SK-N-SH (cell line): ENCODE results near the gene ZNF732. TPM values are rescaled to one million over a fixed set of nuclear protein-coding genes. Genes with fewer than 3 reads are reported as not detected.

Source experiments
- CTCF ChIA-PET: fragments of 300-600, 350-600 bp; formaldehyde crosslinking; extraction: SDS; loops from one replicate; lab custom pipeline; 2021; lab: Yijun Ruan, JAX
- POLR2A ChIA-PET: fragments of 350-600 bp; sonication (Branson Sonifier 250); formaldehyde crosslinking; extraction: SDS; loops from one replicate; lab custom pipeline; 2020; ENCODE audit warnings: antibody characterized with exemption, inconsistent platforms; lab: Yijun Ruan, JAX
- DNase-seq: peaks from one replicate; pipeline ENCODE4 v3.0.0; 2012
- H2AFZ ChIP-seq: fragments of 200-600 bp; sonication (generic); 2 replicates; pipeline ENCODE4 v1.8.1; 2016; ENCODE audit warnings: antibody characterized with exemption, mild to moderate bottlenecking, low read depth
- H3F3A ChIP-seq: fragments of 200-600 bp; sonication (generic); replicated peaks from 2 replicates; pipeline ENCODE3; 2016; ENCODE audit warnings: antibody characterized with exemption, mild to moderate bottlenecking; ENCODE audit not compliant: insufficient read depth
- H3K27ac ChIP-seq, 2 experiments: fragments of 200-500 bp in 1 of 2; fragments of 200-600 bp in 1 of 2; sonication (Bioruptor generic) in 1 of 2; sonication (generic), shearing (Covaris generic) in 1 of 2; 2 replicates each; pipeline versions ENCODE4 v1.5.1 to v1.6.1; 2014 to 2016; ENCODE audit warnings: low read depth in 2 of 2, inconsistent platforms in 1 of 2, low read length in 1 of 2, mild to moderate bottlenecking in 1 of 2, mixed read lengths in 1 of 2
- H3K27me3 ChIP-seq: fragments of 200-600 bp; sonication (generic), shearing (Covaris generic); 2 replicates; pipeline ENCODE4 v1.6.1; 2016; ENCODE audit warnings: mixed run types; ENCODE audit not compliant: insufficient read depth
- H3K36me3 ChIP-seq, 2 experiments: fragments of 200-500 bp in 1 of 2; fragments of 200-600 bp in 1 of 2; sonication (Bioruptor generic) in 1 of 2; sonication (generic) in 1 of 2; replicated peaks in 1 of 2; 2 replicates each; pipeline versions ENCODE3 to v1.5.1; 2014 to 2016; ENCODE audit warnings: low read length in 1 of 2, mild to moderate bottlenecking in 1 of 2; ENCODE audit not compliant: insufficient read depth in 2 of 2, control insufficient read depth in 1 of 2
- H3K4me1 ChIP-seq, 2 experiments: fragments of 200-500 bp in 1 of 2; fragments of 200-600 bp in 1 of 2; sonication (Bioruptor generic) in 1 of 2; sonication (generic), shearing (Covaris generic) in 1 of 2; 2 replicates each; pipeline versions ENCODE4 v1.5.1 to v1.6.1; 2014 to 2016; ENCODE audit warnings: low read depth in 1 of 2, low read length in 1 of 2, mixed run types in 1 of 2; ENCODE audit not compliant: insufficient read depth in 2 of 2, control insufficient read depth in 1 of 2
- H3K4me2 ChIP-seq: fragments of 200-600 bp; sonication (generic), shearing (Covaris generic); 2 replicates; pipeline ENCODE4 v1.6.1; 2017; ENCODE audit warnings: mixed run types
- H3K4me3 ChIP-seq, 2 experiments: fragments of 200-500 bp in 1 of 2; fragments of 200-600 bp in 1 of 2; sonication (Bioruptor generic) in 1 of 2; sonication (generic), shearing (Covaris generic) in 1 of 2; 2 replicates each; pipeline versions ENCODE4 v1.5.1 to v1.8.1; 2014 to 2016; ENCODE audit warnings: low read depth in 2 of 2, inconsistent platforms in 1 of 2, low read length in 1 of 2, mild to moderate bottlenecking in 1 of 2, mixed read lengths in 1 of 2, moderate library complexity in 1 of 2
- H3K79me2 ChIP-seq: fragments of 200-600 bp; sonication (generic); 2 replicates; pipeline ENCODE4 v1.8.1; 2017; ENCODE audit warnings: mild to moderate bottlenecking; ENCODE audit not compliant: insufficient read depth
- H3K9ac ChIP-seq: fragments of 200-600 bp; sonication (generic); 2 replicates; pipeline ENCODE4 v1.6.1; 2017; ENCODE audit warnings: mixed run types
- H3K9me2 ChIP-seq: fragments of 200-600 bp; sonication (generic); 2 replicates; pipeline ENCODE4 v1.6.1; 2017; ENCODE audit warnings: mixed run types
- H3K9me3 ChIP-seq: fragments of 200-600 bp; sonication (generic); 2 replicates; pipeline ENCODE4 v1.6.1; 2017; ENCODE audit warnings: mixed run types, mild to moderate bottlenecking, moderate library complexity
- H4K20me1 ChIP-seq: fragments of 200-600 bp; sonication (generic); 2 replicates; pipeline ENCODE4 v1.6.1; 2017; ENCODE audit warnings: mild to moderate bottlenecking, mixed run types; ENCODE audit not compliant: insufficient read depth
- CHD2 ChIP-seq: fragments of 150-350 bp; IDR thresholded peaks from 2 replicates; pipeline ENCODE4 v1.6.1; 2018; ENCODE audit warnings: low read length; ENCODE audit not compliant: partially characterized antibody
- ELF1 ChIP-seq: IDR thresholded peaks from 2 replicates; pipeline ENCODE4 v1.4.0; 2012
- GATA2 ChIP-seq: sonication (generic); formaldehyde crosslinking; IDR thresholded peaks from 2 replicates; pipeline ENCODE4 v1.5.0; 2020; ENCODE audit warnings: mild to moderate bottlenecking, missing genetic modification reagents
- IRF3 ChIP-seq: fragments of 150-350 bp; IDR thresholded peaks from 2 replicates; pipeline ENCODE4 v1.6.1; 2016; ENCODE audit warnings: mild to moderate bottlenecking, low read depth, low read length
- NFIC ChIP-seq: IDR thresholded peaks from 2 replicates; pipeline ENCODE4 v1.4.0; 2012; ENCODE audit warnings: borderline replicate concordance
- POLR2AphosphoS5 ChIP-seq: IDR thresholded peaks from 2 replicates; pipeline ENCODE4 v1.6.1; 2012; ENCODE audit warnings: low read depth, low read length
- RAD21 ChIP-seq: IDR thresholded peaks from 2 replicates; pipeline ENCODE4 v1.6.1; 2012; ENCODE audit warnings: mild to moderate bottlenecking, low read length
- REST ChIP-seq: IDR thresholded peaks from 2 replicates; pipeline ENCODE4 v1.6.1; 2012; ENCODE audit warnings: mild to moderate bottlenecking, low read depth, low read length, moderate library complexity
- RFX5 ChIP-seq: IDR thresholded peaks from 2 replicates; pipeline ENCODE4 v1.6.1; 2012; ENCODE audit warnings: mild to moderate bottlenecking, improper control_type of control experiment, low read length
- RXRA ChIP-seq: IDR thresholded peaks from 2 replicates; pipeline ENCODE4 v1.4.0; 2012; ENCODE audit warnings: low read depth, mild to moderate bottlenecking, borderline replicate concordance
- SIN3A ChIP-seq: IDR thresholded peaks from 2 replicates; pipeline ENCODE4 v1.6.1; 2012; ENCODE audit warnings: low read depth, mild to moderate bottlenecking, low read length, moderate library complexity, borderline replicate concordance
- SMC3 ChIP-seq: IDR thresholded peaks from 2 replicates; pipeline ENCODE4 v1.6.1; 2012; ENCODE audit warnings: low read depth, low read length, improper control_type of control experiment
- YY1 ChIP-seq: IDR thresholded peaks from 2 replicates; pipeline ENCODE4 v1.4.0; 2012; ENCODE audit warnings: low read depth, mild to moderate bottlenecking
- WGBS: methylation state at CpG from one replicate; pipeline ENCODE4 v1.1.6; 2017; ENCODE audit warnings: low lambda C conversion rate; 5-methylcytosine and 5-hydroxymethylcytosine counted together
- polyA plus RNA-seq, 3 experiments: library from polyadenylated mRNA; depleted of rRNA; stranded (reverse); fragments of >200 nt; gene quantifications; 2 replicates each; pipeline ENCODE4 v1.2.3, GENCODE V29; 2012
- TF ChIP-seq, protein P1 (sequence below): IDR thresholded peaks from 2 replicates; pipeline ENCODE4 v1.4.0; 2012; ENCODE audit warnings: low read depth, borderline replicate concordance
- TF ChIP-seq, protein P2 (sequence below): fragments of 200-600 bp; sonication (generic); IDR thresholded peaks from 2 replicates; pipeline ENCODE4 v1.6.1; 2017; ENCODE audit warnings: antibody characterized with exemption, mild to moderate bottlenecking, moderate library complexity
- TF ChIP-seq, protein P3 (sequence below): IDR thresholded peaks from 2 replicates; pipeline ENCODE4 v1.4.0; 2012; ENCODE audit warnings: low read depth
- TF ChIP-seq, protein P4 (sequence below): fragments of 150-350 bp; IDR thresholded peaks from 2 replicates; pipeline ENCODE4 v1.6.1; 2017; ENCODE audit warnings: antibody characterized with exemption, low read length, low read depth, borderline replicate concordance

ZNF732 gene
- polyA plus RNA-seq, 1 of the 3 experiments (the other 2 are of a cell fraction) = 0.05 TPM

- DNase-seq = no peak
- H3K4me2 ChIP-seq = no peak overlapping the region
- peaks cover 1% of the 10 kb centered on the region; the same call in 1 of the 2 replicates for H3K79me2 ChIP-seq
- H3K36me3 ChIP-seq = peaks cover 3 to 30% of the 10 kb centered on the region in 2 experiments
- 71% methylated on average over 5 of the region's 5 CpGs for WGBS
- H4K20me1 ChIP-seq = no peaks in the 10 kb centered on the region
- no peak for TF ChIP-seq RFX5
- TF ChIP-seq, protein P1, sequence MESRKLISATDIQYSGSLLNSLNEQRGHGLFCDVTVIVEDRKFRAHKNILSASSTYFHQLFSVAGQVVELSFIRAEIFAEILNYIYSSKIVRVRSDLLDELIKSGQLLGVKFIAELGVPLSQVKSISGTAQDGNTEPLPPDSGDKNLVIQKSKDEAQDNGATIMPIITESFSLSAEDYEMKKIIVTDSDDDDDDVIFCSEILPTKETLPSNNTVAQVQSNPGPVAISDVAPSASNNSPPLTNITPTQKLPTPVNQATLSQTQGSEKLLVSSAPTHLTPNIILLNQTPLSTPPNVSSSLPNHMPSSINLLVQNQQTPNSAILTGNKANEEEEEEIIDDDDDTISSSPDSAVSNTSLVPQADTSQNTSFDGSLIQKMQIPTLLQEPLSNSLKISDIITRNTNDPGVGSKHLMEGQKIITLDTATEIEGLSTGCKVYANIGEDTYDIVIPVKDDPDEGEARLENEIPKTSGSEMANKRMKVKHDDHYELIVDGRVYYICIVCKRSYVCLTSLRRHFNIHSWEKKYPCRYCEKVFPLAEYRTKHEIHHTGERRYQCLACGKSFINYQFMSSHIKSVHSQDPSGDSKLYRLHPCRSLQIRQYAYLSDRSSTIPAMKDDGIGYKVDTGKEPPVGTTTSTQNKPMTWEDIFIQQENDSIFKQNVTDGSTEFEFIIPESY = no peak
- TF ChIP-seq REST = no peak
- TF ChIP-seq POLR2AphosphoS5 = no peak
- no peak for TF ChIP-seq CHD2
- no peak for TF ChIP-seq IRF3
- TF ChIP-seq RXRA = no peak
- TF ChIP-seq GATA2 (CRISPR knock-in tag) = no peak
- TF ChIP-seq RAD21 = no peak
- TF ChIP-seq, protein P2, sequence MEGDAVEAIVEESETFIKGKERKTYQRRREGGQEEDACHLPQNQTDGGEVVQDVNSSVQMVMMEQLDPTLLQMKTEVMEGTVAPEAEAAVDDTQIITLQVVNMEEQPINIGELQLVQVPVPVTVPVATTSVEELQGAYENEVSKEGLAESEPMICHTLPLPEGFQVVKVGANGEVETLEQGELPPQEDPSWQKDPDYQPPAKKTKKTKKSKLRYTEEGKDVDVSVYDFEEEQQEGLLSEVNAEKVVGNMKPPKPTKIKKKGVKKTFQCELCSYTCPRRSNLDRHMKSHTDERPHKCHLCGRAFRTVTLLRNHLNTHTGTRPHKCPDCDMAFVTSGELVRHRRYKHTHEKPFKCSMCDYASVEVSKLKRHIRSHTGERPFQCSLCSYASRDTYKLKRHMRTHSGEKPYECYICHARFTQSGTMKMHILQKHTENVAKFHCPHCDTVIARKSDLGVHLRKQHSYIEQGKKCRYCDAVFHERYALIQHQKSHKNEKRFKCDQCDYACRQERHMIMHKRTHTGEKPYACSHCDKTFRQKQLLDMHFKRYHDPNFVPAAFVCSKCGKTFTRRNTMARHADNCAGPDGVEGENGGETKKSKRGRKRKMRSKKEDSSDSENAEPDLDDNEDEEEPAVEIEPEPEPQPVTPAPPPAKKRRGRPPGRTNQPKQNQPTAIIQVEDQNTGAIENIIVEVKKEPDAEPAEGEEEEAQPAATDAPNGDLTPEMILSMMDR = no peak
- TF ChIP-seq, protein P3, sequence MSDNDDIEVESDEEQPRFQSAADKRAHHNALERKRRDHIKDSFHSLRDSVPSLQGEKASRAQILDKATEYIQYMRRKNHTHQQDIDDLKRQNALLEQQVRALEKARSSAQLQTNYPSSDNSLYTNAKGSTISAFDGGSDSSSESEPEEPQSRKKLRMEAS = no peak
- TF ChIP-seq YY1 = no peak
- no peak for TF ChIP-seq SMC3
- TF ChIP-seq ELF1 = no peak
- no peak for TF ChIP-seq NFIC
- TF ChIP-seq SIN3A = no peak
- TF ChIP-seq, protein P4, sequence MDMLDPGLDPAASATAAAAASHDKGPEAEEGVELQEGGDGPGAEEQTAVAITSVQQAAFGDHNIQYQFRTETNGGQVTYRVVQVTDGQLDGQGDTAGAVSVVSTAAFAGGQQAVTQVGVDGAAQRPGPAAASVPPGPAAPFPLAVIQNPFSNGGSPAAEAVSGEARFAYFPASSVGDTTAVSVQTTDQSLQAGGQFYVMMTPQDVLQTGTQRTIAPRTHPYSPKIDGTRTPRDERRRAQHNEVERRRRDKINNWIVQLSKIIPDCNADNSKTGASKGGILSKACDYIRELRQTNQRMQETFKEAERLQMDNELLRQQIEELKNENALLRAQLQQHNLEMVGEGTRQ = no peak
- TF ChIP-seq, all 33 proteins: peak for 0
- H3F3A ChIP-seq = no peaks in the 10 kb centered on the region
- H3K9ac ChIP-seq = no peak overlapping the region
- no peaks in the 10 kb centered on the region for H3K9me2 ChIP-seq
- no peak overlapping the region for H3K4me3 ChIP-seq
- ChIA-PET CTCF (interaction anchor here (0.6 kb wide), 1 partner anchor 8 kb away, joined by 3 read pairs; no protein-coding TSS in a partner anchor), POLR2A (no interaction called here)
- H2AFZ ChIP-seq = no peak overlapping the region
- H3K27me3 ChIP-seq = no peaks in the 10 kb centered on the region
- H3K4me1 ChIP-seq = no peaks in the 10 kb centered on the region
- H3K27ac ChIP-seq = no peak overlapping the region
- H3K9me3 ChIP-seq = peaks cover 64% of the 10 kb centered on the region
Measured at GRCh38 chr4:273309-274017, 31.8 kb downstream of the ZNF732 start.
